DND-41 (cell line): Measurements from ENCODE around the gene PHC2.

Experiments
- ATAC-seq: fragments of 200-7000 bp; cut with Tn5 transposase; 3 replicates; pipeline ENCODE4 v1.9.1; 2021; ENCODE audit warnings: low read depth; ENCODE audit not compliant: insufficient read depth
- DNase-seq: peaks from one replicate; pipeline ENCODE4 v3.0.0-alpha.2; 2020
- H2AFZ ChIP-seq: 2 replicates; pipeline ENCODE4 v1.6.0; 2012; ENCODE audit warnings: low read depth, low read length
- H3K27ac ChIP-seq: 2 replicates; pipeline ENCODE4 v1.5.1; 2012; ENCODE audit warnings: low read length, inconsistent platforms
- H3K27me3 ChIP-seq: fragments of 200-600 bp; sonication (generic); 2 replicates; pipeline ENCODE4 v1.6.0; 2012; ENCODE audit warnings: low read length, mild to moderate bottlenecking, inconsistent platforms; ENCODE audit not compliant: insufficient read depth, poor library complexity
- H3K36me3 ChIP-seq: 2 replicates; pipeline ENCODE4 v1.5.1; 2012; ENCODE audit warnings: low read length, inconsistent platforms; ENCODE audit not compliant: insufficient read depth
- H3K4me1 ChIP-seq: 2 replicates; pipeline ENCODE4 v1.5.1; 2012; ENCODE audit warnings: mild to moderate bottlenecking, low read length; ENCODE audit not compliant: insufficient read depth
- H3K4me2 ChIP-seq: 2 replicates; pipeline ENCODE4 v1.6.0; 2012; ENCODE audit warnings: mild to moderate bottlenecking, moderate library complexity, low read length, inconsistent platforms; ENCODE audit not compliant: insufficient read depth
- H3K4me3 ChIP-seq, 2 experiments: fragments of 200-600 bp in 1 of 2; shearing (Covaris generic) in 1 of 2; 2 replicates each; pipeline ENCODE4 v1.5.1; 2012 to 2016; ENCODE audit warnings: inconsistent platforms in 2 of 2, low read length in 2 of 2, mild to moderate bottlenecking in 2 of 2, low read depth in 1 of 2, moderate library complexity in 1 of 2
- H3K79me2 ChIP-seq: 2 replicates; pipeline ENCODE4 v1.6.0; 2012; ENCODE audit warnings: low read length, inconsistent platforms; ENCODE audit not compliant: insufficient read depth
- H3K9ac ChIP-seq: 2 replicates; pipeline ENCODE4 v1.6.0; 2012; ENCODE audit warnings: low read depth, mild to moderate bottlenecking, inconsistent platforms, low read length, moderate library complexity
- H3K9me3 ChIP-seq: 2 replicates; pipeline ENCODE4 v1.5.1; 2012; ENCODE audit warnings: low read length, moderate library complexity, mild to moderate bottlenecking, inconsistent platforms; ENCODE audit not compliant: insufficient read depth, severe bottlenecking
- H4K20me1 ChIP-seq: 2 replicates; pipeline ENCODE4 v1.6.0; 2012; ENCODE audit warnings: low read length; ENCODE audit not compliant: insufficient read depth
- EZH2 ChIP-seq: IDR thresholded peaks from 3 replicates; pipeline ENCODE4 v1.6.1; 2012; ENCODE audit warnings: borderline replicate concordance, low read depth, mild to moderate bottlenecking, moderate library complexity, low read length, inconsistent platforms; ENCODE audit not compliant: severe bottlenecking
- TF ChIP-seq, protein P1 (sequence below): IDR thresholded peaks from 2 replicates; pipeline ENCODE4 v1.5.1; 2012; ENCODE audit warnings: borderline replicate concordance, low read length, moderate library complexity, mild to moderate bottlenecking; ENCODE audit not compliant: poor library complexity, severe bottlenecking; ENCODE audit errors: extremely low read depth

PHC2 gene

DNA sequence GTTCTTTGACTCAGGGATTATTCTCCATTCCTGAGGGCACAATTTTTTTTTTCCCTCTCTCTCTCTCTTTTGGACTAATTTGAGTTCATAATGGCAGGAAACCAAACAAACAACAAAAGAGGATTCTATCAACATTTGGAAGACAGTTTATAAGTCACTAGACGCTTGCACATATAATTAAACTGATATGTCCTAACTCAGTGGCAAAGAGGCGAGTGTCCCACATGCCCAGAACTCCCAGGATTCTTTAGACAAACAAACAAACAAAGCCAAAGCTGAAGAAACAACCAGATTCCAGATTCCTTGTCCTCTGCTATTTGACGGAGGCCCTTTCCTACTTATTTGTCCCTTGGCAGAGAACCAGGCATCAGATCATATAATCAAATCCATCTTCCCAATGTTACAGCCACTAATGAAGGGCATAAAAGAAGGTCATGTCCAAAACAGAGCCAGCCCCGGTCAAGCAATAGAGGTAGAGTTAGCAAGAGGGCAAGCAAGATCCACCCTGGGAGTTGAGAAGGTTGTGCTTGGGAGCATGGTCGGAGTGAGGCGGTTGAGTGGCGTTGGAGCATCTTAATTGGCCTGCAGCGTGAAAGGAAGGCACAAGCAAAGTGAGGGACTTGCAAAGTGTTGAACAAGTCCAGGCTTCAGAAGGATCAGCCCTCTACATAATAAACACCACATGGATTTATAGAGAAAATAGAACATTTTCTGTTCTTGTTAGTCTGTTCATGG is 144.3 kb downstream of the PHC2 start:
- Histone ChIP-seq H3K9me3 (no peaks in the 10 kb centered on the region), H3K4me2 (no peak overlapping the region), H4K20me1 (peaks cover 10% of the 10 kb centered on the region; the same call in 1 of the 2 replicates), H3K36me3 (peaks cover 71% of the 10 kb centered on the region), H2AFZ (no peak overlapping the region), H3K9ac (no peak overlapping the region), H3K79me2 (0 out of 2 replicates have a peak, but pooled peaks cover 7% of the 10 kb centered on the region), H3K4me3 (no peak overlapping the region), H3K27me3 (no peaks in the 10 kb centered on the region), H3K4me1 (no peaks in the 10 kb centered on the region), H3K27ac (no peak overlapping the region)
- ATAC-seq (no peak), DNase-seq (no peak)
- TF ChIP-seq, protein P1, sequence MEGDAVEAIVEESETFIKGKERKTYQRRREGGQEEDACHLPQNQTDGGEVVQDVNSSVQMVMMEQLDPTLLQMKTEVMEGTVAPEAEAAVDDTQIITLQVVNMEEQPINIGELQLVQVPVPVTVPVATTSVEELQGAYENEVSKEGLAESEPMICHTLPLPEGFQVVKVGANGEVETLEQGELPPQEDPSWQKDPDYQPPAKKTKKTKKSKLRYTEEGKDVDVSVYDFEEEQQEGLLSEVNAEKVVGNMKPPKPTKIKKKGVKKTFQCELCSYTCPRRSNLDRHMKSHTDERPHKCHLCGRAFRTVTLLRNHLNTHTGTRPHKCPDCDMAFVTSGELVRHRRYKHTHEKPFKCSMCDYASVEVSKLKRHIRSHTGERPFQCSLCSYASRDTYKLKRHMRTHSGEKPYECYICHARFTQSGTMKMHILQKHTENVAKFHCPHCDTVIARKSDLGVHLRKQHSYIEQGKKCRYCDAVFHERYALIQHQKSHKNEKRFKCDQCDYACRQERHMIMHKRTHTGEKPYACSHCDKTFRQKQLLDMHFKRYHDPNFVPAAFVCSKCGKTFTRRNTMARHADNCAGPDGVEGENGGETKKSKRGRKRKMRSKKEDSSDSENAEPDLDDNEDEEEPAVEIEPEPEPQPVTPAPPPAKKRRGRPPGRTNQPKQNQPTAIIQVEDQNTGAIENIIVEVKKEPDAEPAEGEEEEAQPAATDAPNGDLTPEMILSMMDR = no peak
- no peak for TF ChIP-seq EZH2

DNA sequence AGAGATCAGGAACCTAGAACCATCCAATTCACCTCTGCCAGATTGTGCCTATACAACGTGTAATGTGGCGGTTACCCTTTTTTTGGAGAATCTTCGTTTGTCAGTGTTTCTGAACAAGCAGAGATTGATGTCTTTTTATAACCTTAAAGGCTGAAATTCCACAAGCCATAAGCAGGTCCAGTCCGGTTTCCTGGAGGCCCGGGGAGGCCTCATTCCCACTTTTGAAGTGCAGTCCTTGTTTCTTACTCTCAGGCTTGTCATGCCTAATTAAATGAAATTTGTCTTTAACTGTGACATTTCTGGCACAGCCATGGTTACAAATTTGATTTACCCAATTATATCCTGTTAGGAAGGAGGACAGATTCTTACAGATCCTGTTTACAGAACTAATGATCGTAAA is 146.8 kb downstream of the PHC2 start:
- Histone ChIP-seq H3K36me3 (peaks cover 81% of the 10 kb centered on the region), H3K9ac (no peak overlapping the region), H3K4me1 (no peaks in the 10 kb centered on the region), H2AFZ (no peak overlapping the region), H3K27ac (no peak overlapping the region), H3K4me2 (no peak overlapping the region), H3K4me3 (no peak overlapping the region), H3K79me2 (0 out of 2 replicates have a peak, but pooled peaks cover 2% of the 10 kb centered on the region), H3K27me3 (no peaks in the 10 kb centered on the region), H4K20me1 (peaks cover 7% of the 10 kb centered on the region; the same call in 1 of the 2 replicates), H3K9me3 (no peaks in the 10 kb centered on the region)
- ATAC-seq = no peak
- no peak for TF ChIP-seq EZH2
- TF ChIP-seq, protein P1 = no peak
- no peak for DNase-seq

DNA sequence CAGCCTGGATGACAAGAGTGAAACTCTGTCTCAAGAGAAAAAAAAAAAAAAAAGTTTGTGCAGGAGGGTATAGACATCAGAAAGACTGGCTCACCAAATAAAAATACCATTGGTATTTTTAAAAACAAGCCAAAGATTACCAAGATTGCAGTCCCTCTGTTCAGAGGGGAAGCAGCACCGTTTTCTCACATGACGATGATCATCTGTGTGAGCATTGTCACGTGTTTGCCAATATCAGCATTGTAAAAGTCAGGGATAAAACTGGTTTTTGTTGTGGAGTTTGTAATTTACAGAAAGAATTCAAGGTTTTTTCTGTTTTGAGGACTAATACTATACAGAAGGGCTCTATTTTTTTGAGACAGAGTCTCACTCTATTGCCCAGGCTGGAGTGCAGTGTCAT is 148.1 kb downstream of the PHC2 start:
- no peaks in the 10 kb centered on the region for H3K27me3 ChIP-seq
- no peak for TF ChIP-seq EZH2
- TF ChIP-seq, protein P1 = no peak
- no peak overlapping the region for H3K4me3 ChIP-seq
- H3K36me3 ChIP-seq = peaks cover 74% of the 10 kb centered on the region
- H4K20me1 ChIP-seq = 0 out of 2 replicates have a peak, but pooled peaks cover 3% of the 10 kb centered on the region
- H3K27ac ChIP-seq = no peak overlapping the region
- H3K4me1 ChIP-seq = no peaks in the 10 kb centered on the region
- DNase-seq (no peak), ATAC-seq (no peak)
- no peaks in the 10 kb centered on the region for H3K9me3 ChIP-seq
- H3K4me2 ChIP-seq = no peak overlapping the region
- no peak overlapping the region for H2AFZ ChIP-seq
- no peaks in the 10 kb centered on the region for H3K79me2 ChIP-seq
- no peak overlapping the region for H3K9ac ChIP-seq
